ENCODE data around the gene CADM1.

Gene CADM1

DNA sequence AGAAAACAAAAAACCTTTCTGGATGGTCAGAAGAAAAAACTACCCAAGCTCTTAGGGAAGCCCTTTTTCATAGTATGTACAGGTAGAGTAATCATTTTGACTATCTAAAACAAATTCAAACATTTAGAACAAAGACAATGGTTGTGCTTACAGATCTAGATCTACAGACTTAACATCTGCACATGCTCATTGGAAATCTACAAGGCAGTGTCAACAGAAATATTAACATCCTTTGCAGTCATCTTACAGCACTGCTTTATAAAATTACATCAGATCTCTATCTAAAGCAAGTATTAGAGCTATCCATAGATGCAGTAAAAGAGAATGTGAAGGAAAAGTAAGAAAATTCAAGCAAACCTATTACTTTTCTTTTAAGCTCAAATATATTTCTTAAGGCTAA lies 110.3 kb downstream of the CADM1 start:
- DNase-seq = no peak

- DNase-seq = no peak
These were observed 112.6 kb downstream of the CADM1 start for GRCh38 chr11:115391598-115391997.

DNA sequence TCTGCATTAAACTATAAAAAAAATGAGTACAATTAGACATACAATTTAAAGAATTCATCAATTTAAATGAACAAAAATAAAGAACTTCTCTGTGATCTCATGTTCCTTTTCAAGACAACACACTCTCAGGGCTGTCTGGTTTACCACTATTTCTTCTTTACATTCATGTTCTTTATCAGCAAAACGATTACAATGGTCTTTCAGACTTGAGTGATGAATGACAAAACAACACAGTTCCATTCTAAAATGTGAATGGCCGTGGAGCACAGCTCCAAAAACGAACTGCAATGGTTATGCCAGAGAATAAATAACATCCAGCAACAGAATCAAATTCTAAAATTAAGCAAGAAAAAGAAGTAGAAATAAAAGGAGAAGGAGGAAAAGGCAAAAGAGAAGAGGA lies 113.1 kb downstream of the CADM1 start:
- DNase-seq = no peak

DNA sequence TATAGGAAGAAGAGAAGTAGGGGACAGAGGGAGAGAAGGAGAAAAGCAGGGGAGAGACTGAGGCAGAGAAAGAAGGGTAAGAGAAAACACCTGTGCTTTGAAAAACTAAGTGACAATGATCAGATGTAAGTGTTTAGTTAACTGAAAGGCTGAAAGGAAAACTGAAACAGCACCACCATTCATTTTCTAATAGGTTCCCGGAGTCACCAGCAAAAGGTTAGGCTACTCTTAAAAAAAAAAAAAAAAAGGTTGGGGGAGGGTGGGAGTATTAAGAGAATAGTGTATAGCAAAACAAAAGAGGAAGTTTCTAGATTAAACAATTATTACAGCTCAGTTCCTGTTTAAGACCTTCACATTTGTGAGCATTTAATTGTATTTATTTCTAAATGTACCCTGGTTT lies 113.8 kb downstream of the CADM1 start:
- DNase-seq = no peak

DNA sequence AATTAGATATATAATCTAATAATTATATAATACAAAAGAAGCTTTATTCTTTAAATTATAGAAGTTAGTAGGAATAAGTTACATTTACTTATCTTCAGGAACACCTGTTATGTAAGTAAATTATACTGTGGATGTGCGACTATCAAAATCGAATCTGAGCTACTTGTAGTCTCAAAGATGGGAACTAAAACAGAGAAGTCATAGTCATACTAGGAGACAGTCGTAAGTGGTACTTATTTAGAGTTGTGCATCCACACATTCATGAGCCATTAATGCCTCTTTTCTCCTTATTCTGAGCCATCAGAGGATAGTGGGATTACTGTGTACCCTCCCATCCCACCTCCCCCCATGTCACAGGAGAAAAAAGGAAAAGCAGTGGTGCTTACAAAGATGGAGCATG lies 114.4 kb downstream of the CADM1 start:
- DNase-seq = no peak

GRCh38 chr11:115385226-115385625 lies 119.0 kb downstream of the CADM1 start:
- DNase-seq = no peak

DNA sequence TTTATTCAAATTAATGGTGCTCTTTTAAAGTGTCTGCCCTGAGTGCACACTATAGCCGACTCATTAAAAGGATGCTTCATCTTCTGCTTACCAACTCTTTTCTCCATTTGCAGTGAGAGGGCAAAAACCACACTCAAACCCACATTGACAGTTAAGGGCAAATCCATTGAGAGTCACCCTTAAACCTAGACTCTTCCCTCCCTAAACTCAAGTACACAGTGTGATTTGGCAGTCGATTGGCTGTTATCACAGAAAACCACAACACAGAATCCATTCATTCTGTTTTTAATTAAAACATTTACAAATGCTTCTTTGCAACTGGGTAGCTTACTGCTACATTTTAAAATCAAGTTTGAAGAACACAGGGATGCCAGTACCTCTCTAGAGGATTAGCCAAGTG lies 120.0 kb downstream of the CADM1 start:
- DNase-seq = no peak

GRCh38 chr11:115383431-115383830 lies 120.8 kb downstream of the CADM1 start:
- DNase-seq = no peak

- DNase-seq = no peak
These were observed 124.7 kb downstream of the CADM1 start for GRCh38 chr11:115379528-115379927.

GRCh38 chr11:115378557-115378956 lies 125.7 kb downstream of the CADM1 start:
- DNase-seq = no peak

GRCh38 chr11:115377882-115378296 lies 126.3 kb downstream of the CADM1 start:
- DNase-seq = no peak

DNA sequence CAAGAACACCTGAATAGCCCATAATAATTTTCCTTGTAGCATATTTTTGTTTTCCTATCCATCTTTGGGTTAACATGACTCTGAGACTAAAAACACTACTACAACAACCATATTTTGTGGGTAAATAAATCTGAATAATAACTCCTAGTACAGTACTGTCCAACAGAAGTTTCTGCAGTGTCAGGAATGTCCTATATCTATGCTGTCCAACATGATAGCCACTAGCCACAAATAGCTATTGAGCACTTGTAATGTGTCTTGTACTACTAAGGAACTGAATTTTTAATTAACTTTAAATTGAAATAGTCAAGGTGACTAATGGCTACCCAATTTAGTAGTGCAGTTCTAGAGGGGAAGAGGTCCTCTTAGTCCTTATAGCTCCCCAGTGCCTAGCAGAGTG lies 135.6 kb downstream of the CADM1 start:
- no peak for DNase-seq

- DNase-seq = no peak
These were observed 137.4 kb downstream of the CADM1 start for GRCh38 chr11:115366826-115367225.

GRCh38 chr11:115365907-115366306 lies 138.3 kb downstream of the CADM1 start:
- DNase-seq = no peak

DNA sequence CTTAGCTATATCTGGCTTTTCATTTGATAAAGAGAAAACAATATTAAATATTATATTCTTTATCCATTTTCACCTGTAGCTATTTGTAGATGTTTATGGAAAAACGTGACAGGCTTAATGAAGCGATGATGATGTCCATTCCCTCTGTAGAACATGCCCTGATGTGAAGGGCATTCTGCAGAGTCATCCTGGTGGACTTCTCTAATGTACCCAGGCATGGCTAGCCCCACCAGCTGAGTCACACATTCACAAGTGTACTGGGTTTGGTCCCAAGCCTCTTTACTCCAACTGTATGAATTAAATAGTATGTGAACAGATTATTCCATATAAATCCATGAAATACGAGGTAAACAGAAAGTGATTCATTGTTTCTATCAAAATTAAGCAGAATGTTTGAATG lies 139.3 kb downstream of the CADM1 start:
- no peak for DNase-seq

- no peak for DNase-seq
These were observed 140.3 kb downstream of the CADM1 start for GRCh38 chr11:115363921-115364320.

- DNase-seq = no peak
These were observed 140.8 kb downstream of the CADM1 start for GRCh38 chr11:115363426-115363825.

DNA sequence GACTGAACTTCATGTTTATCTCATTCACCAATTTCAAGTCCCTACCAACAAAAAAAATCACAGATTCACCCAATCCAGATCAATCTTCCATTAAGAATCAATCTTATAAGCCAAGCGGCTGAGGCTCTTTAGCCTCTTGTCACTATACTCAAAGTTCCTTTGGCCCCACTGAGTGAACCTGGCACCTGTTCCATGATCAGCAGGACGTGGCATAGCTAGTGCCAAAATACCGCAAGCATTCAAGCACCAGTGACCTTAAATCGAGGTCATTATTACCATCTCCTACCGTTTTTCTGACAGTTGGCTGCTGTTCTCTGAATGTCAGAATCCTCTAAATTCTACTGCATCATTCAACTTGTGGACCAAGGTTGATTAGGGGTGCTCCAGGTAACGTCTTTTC lies 141.2 kb downstream of the CADM1 start:
- no peak for DNase-seq

- DNase-seq = no peak
These were observed 143.2 kb downstream of the CADM1 start for GRCh38 chr11:115361025-115361424.

DNA sequence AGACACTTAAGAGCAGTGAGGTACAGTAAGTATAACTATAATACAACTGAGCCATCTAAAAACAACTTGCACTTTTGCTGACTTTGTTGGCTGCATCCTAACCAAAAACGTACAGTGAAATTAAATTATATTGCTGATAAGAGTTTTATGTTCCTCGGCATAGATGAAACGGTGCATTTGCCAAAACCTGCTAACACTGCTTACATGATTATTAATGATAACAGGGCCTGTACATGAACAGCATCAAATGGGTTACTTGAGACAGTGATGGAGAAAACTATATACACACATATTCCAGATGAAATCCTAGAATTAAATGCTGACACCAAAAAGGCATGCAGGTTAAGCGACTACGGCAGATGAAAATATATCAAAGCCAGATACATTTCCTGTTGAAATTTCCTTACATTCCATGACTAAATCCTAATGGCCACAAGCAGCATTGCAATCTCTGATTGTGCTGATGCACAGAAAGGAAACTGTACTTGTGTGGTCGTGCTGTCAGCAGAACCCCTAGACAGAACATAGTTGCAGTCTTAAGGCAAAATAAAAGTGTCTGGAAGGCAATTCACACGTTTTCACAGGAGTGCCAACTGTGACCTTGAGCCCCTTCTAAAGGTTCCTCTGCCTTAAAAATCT lies 143.9 kb downstream of the CADM1 start:
- DNase-seq = no peak

GRCh38 chr11:115357066-115357465 lies 147.1 kb downstream of the CADM1 start:
- DNase-seq = no peak

DNA sequence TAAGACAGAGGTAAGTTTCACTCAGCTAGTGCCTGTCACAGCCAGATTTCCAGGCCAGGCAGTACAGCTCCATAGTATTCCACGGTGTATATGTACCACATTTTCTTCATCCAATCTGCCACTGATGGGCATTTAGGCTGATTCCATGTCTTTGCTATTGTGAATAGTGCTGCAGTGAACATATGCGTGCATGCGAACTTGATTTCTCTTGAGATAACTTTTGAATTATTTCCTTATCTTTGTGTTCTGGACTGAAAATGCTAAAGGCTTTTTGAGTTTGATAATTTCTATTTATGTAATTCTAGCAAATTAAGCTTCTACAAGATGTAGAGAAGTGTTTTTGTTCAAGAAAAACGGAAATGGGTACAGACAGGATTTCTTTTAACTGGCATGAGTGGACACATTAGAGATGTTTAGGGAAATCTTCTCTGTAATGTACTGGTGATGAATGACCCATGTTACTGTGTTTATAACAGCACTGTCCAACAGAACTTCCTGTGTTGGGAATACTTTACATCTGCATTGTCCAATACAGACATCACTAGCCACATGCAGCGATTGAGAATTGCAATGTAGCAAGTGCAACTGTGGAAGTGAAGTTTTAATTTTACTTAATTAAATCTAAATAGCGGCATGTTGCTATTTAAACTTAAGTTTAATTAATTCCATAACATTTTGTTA lies 151.3 kb downstream of the CADM1 start:
- no peak for DNase-seq

DNA sequence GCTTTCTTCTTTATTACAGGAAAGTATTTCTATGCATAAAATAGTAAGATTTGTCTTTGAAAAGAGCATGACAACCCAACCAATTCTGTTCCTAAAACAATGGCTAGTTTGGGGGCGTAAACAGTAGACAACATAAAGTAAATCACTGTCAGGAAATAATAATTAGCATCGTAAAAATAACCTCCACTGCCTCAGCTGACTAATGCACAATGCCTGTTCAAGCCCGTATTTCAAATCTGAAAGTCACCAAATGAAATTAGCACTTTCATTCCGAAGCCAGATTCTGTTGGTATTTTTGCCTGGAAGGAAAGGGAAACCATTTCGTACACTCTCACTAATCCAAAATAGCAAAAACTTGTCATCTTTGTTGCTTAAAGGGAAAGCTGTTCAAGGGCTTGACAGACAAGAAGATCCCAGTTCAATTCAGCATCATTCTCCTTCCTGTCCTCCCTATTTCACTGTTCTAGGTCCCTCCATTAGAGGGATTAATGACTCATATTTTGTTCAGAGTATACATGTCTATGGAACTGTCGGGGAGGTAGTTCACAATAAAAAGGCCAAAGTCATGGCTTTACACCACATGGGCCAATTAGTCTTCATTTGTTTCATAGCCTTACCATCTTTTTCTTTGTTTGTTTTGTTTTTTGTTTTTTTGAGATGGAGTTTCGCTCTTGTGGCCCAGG lies 154.7 kb downstream of the CADM1 start:
- DNase-seq = no peak

DNA sequence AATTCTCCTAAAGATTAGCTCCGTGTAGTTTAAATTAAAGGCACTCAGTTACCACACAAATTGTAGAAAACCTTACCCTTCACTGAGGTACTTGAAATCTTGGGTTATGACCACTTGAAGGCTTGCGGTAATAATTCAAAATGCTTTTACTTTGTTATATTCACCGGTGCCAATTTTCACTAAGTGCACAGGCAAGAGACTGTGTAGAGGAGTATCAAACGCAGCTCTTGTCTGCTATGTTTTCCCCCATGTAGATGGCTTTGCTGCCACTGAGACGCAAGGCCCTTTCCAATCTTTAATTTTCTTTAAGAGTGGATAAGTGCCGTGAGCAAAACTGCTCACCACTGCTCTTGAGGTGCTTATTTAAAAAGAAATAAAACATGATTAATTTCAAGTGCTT lies 155.8 kb downstream of the CADM1 start:
- DNase-seq = no peak
